ENCODE data around the gene C3. TPM values are rescaled to one million over a fixed set of nuclear protein-coding genes. Genes with fewer than 3 reads are reported as not detected.
"Not testable (repeated sequence)": the region's sequence is repeated elsewhere in the genome, so short reads cannot be mapped to it uniquely, and the experiment has no call there.

The C3 gene
- polyA plus RNA-seq (ENCODE audit: insufficient read length), result 19.4 TPM
- long read RNA-seq, donor 1, result 0 reads
- long read RNA-seq, donor 2, result 0 reads
- long read RNA-seq, donor 3, result 0 reads
- long read RNA-seq, donor 4, result 0 reads
- long read RNA-seq, donor 5, result 0 reads
- long read RNA-seq, donor 6, result 0 reads
- long read RNA-seq, donor 7, result 0 reads
- long read RNA-seq, donor 8, result 0 reads

- no peak for DNase-seq
Observed at GRCh38 chr19:6720369-6721137, at the start of gene C3. TSS of gene C3 (minus strand) at chr19:6720650. CDS start at chr19:6720589, 61 bp downstream.

GRCh38 chr19:6769006-6769619 lies 48.7 kb upstream of the C3 start:
- no peak for DNase-seq

- no peak for DNase-seq
Observed at GRCh38 chr19:6768236-6768785, 47.9 kb upstream of the C3 start.

GRCh38 chr19:6767357-6768235 lies 47.1 kb upstream of the C3 start, which contains the start of gene SH2D3A:
TSS of gene SH2D3A (minus strand) at chr19:6767435. CDS start at chr19:6763748, 3,687 bp downstream.
- peak; percentile 69 for DNase-seq

GRCh38 chr19:6767081-6767356 lies 46.6 kb upstream of the C3 start:
- no peak for DNase-seq

GRCh38 chr19:6766357-6767080 lies 46.1 kb upstream of the C3 start:
- no peak for DNase-seq

GRCh38 chr19:6765738-6766356 lies 45.4 kb upstream of the C3 start:
- peak; percentile 55 for DNase-seq

GRCh38 chr19:6762253-6762797 lies 41.9 kb upstream of the C3 start:
- DNase-seq, result not testable (repeated sequence)

GRCh38 chr19:6761053-6761676 lies 40.7 kb upstream of the C3 start:
- DNase-seq, result no peak

GRCh38 chr19:6760606-6761005 lies 40.2 kb upstream of the C3 start:
- no peak for DNase-seq

GRCh38 chr19:6754653-6755463 lies 34.4 kb upstream of the C3 start:
- DNase-seq, result no peak

- no peak for DNase-seq
Observed at GRCh38 chr19:6754136-6754535, 33.7 kb upstream of the C3 start.

- no peak for DNase-seq
Observed at GRCh38 chr19:6753178-6754031, 33.0 kb upstream of the C3 start.

- no peak for DNase-seq
Observed at GRCh38 chr19:6752256-6753177, 32.1 kb upstream of the C3 start.

GRCh38 chr19:6751189-6751588 lies 30.7 kb upstream of the C3 start:
- no peak for DNase-seq

GRCh38 chr19:6750062-6750461 lies 29.6 kb upstream of the C3 start:
- DNase-seq, result no peak

- DNase-seq, result not testable (repeated sequence)
Observed at GRCh38 chr19:6748543-6748942, 28.1 kb upstream of the C3 start.
